HG03103 (cell line): ENCODE measurements around the gene PARL.

ENCODE experiments used
- ATAC-seq: cut with Tn5 transposase; IDR thresholded peaks from one replicate; pipeline ENCODE4 v1.9.1; 2021; ENCODE audit warnings: low read depth; ENCODE audit not compliant: unreplicated experiment

The PARL gene

DNA sequence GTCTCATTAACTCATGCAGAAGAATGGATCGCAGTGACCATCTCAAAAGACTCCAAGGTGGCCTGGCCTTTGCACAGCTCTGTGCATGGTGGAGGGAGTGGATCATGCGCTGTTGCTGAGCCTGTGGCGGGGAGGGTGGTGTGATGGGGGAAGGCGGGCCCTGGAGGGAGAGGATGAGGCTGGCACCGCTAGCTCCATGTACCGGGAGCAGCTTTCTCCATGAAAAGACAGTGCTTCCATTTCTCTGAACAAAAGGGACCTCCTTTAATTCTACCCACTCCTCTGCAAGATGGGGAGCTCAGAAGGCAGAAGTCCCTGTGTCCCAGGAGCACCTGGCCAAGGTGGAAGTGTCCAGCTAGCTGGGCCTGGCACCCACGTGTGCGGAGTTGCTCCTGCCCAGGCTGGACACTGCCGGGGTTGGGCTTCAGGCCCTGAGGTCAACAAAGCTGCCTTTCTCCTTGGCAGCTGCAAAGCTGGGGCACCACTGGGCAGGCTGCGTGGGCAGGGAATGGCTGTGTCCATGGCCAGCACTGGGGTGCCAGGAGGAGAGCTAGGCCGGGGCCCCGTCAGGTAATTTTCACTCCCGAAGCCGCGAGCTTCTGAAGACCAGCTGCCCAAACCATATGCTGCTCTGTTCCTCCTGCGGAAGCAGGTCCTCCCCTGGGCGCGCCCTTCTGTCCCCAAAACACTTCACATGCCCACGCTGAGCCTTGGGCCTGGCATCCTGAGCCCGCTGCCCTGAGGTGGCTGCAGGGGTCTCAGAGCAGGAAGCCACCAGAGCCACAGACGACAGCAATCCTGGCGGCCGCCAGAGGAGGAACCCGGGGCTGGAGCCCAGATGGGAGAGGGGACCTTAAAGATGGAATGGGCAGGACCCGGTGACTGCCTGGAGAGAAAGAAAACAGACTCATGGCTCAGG lies 65.7 kb downstream of the PARL start:
- ATAC-seq: no peak

DNA sequence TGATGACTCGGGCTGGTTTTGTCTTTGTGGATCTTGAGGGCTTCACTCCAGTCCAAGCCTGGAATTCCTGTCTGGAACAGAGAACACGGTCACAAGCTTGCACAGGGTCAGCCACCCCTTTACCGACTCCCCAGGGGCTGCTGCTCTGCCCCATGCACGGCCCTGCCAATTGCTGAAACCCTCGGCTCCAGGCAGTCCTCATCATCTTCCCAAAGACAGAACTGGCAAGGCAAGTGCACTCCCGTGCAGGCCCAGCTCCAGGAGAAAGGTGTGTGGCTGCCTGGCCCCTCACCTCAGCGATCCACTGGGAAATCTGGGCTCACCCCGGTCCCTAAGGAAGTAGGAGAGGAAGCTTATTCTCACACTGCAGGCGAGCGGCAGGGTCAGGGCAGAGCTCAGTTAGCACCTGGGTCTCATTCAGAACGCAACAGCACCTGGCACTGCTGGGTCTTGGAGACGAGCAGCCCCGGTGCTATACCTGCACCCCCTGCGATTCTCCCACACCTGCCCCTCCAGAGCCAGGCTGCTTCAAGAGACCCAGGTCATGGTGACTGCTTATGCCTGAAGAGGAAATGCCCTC lies 66.5 kb downstream of the PARL start:
- no peak for ATAC-seq

DNA sequence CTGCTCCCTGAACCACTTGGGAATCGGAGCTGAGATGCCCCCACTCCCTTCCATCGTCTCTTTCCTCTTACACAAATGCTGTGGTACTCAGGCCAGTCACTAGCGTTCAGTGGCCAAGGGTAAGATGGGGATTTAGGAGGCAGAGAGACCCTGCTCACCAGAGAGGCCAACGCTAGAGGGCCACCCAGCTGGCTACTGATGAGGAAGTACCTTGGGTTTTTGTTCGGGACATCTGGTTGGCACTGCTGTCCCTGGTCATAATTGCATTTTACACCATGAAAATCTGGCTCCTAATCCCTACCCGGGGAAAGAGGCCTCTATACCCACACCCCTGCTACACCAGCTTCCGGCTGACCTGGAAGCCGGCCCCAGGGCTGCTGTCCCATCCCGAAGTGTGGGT lies 67.0 kb downstream of the PARL start:
- ATAC-seq: no peak

DNA sequence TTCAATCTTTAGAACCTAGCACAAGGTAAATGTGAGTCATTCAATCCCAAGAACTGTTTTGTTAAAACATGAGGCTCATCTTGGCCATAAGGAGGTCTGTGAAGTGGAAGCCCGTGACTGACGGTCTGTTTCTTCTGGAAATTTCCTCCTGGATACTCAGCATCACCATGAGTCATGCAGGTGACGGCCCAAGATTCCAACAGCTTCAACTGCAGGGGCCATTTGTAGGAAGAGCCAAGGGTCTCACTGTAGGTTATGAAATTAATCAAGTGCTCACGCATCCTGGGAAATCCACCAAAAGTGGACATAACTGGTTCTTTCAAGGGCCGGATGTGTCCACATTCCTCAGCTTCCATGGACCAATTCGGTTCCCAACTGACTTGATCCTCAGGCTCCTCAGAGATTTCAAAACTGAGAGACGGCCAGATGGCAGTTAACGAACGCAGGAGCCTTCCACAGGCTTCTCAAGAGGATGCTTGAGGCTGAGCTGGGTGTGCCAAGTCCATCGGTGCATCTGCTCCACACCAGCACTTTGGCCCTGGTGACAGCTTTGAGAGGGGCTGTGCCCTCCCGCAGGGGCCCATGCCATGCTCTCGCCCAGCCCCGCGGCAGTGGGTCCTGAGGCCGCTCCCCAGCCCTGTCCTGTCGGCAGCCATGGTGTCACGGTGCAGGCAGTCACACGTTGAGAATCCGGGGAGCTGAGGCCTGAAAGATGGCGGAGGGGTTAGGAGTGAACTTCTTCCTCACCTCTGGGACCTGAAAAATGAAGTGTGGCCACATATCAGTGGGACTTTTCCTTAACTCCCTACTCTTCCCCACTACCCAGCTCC lies 67.8 kb downstream of the PARL start:
- ATAC-seq: no peak

DNA sequence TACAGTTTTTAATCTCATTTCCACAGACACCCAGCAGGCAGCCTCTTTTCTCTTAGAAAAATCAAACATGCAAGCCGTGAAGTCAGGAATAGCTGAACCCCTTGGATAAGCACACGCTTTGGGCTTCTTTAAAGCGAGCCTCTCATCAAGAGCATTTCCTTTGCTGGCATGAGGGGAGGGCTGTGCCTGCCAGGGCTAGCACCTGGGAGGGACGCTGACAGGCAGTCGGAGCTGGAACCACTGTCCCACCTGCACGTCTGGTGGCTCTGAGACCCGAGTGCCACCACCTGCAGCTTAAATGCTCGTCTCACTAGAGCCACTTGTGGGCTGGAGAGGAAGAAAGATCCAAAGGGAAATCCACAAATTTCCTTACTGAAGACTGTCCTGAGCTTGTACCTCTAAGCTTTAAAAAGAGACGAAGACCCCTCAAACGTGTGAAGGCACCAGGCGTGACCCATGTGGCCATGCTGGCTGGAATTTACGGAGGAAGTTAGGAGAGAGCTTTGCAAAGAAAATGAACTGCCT lies 68.7 kb downstream of the PARL start:
- ATAC-seq: no peak

DNA sequence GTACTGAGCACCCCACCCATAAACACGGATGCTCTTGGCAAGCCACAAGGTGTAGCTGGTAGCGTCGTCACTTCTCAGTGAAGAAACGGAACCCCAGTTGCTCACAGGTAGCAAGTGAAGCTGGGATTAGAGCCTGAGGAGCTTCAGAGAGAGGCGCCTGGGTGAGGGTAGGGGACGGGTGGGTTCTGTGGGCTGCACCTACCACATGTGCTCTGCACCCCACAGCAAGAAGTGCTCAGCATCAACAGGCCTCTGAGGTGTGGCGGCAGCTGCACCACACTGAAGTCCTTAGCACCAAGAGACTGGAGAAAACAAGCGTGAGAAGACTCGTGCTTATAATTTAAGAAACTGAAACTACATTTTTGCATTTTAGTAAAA lies 69.1 kb downstream of the PARL start:
- ATAC-seq: no peak

DNA sequence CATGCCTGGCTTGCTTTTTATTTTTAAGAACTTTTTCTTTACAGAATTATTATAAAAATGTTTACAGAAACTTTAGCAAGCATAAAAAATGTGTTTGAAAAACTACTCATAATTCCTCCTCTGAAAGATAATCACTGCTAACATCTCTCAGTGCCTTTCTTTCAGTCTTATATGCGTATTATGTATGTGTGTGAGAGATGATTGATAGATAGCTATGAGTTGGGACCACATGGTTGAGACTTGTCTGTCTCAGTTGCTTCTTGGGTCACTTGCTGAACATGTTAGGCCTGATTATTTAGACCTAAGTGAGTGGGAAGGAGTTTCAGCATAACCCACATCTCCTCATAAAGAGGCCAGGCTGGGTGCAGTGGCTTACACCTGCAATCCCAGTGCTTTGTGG lies 70.4 kb downstream of the PARL start:
- ATAC-seq: no peak

DNA sequence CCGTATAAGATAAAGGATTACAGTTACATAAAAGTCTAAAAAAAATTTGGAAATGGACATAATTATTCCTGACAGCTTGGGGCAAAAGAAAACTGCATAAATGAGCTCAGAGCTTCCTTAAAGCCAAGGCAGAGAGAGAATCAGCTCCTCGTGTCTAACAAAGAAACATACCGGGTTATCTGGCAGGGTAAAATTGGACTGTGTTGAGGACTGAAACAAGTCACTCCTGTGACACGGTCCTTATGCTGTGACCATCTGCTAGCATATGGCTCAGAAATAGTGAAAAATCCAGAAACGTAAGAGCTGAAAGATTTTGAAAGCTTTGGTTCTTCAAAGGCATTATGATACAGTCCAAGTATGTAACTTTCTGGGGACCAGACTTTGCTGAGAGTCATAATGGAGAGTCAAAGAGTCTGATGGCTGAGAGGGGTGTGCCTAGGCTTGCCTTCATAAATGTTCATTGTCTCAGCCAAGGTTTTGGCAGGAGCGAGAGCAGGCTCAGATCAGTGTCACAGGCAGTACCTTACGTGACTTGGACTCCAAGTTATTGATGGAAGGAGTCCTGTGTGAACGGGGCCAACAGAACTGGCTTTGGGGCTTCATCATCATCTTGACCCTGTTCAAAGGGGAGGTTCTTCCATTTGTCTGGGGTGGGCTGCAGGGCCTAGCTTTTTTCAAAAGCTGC lies 71.8 kb downstream of the PARL start:
- ATAC-seq: no peak

DNA sequence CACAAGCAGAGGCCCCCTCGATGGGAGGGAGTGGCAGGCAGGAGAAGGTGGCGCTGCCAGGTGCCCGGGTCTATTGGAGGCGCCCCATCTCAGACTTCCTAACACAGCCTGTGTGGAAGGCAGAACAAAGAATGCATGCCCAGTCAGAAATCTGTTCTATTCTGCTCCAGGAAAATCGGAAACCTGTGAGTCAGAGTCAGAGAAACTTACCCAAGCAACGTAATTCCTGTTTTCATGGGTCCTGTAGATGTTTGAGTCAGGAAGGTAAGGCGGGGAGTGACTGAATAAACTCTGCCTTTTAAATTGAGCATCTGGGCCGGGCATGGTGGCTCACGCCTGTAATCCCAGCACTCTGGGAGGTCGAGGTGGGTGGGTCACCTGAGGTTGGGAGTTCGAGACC lies 73.0 kb downstream of the PARL start:
- ATAC-seq: no peak

DNA sequence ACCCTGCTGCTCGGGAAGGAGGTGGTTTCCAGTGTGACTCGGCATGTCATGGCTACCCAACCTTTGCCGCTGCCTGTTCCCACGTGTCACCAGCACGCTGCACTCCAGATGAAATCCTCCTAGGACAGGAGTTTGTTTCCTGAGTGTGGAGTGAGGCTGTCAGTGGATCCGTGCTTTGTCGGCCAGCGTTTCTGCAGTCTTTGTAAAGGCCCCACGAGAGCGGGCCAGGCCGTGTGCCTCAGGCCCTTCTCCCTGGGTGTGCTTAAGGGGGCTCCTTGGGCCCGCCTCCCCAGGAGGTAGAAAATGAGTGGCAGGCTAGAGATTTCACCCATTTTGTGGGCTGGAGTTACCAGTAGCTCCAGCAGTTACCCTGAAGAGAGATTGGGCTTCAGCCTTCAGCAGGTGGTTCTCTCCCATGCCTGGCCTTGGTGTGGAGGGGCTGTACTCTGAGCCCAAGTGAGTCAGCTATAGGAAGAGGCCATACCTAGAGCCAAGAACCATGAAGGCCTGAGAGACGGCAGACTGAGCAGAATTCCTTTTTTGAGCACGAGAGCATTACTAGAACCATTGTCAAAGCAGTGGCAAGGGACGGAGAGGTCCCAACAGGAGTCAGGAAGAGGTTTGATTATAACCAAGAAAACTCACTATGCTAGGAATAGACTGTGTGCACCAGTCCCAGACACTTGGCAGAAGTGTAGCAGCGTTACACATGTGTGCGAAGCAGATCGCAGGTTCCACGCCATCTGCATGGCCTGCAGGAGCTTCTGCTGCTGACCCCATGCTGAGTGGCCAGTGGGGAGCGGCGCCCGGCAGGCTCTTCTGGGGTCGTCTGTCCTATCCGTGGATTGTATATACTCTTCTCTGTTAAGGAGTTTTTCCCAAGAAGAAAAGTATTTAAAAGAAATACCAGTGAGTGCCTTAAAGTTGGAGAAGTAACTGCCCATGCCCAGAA lies 73.8 kb downstream of the PARL start:
- no peak for ATAC-seq

DNA sequence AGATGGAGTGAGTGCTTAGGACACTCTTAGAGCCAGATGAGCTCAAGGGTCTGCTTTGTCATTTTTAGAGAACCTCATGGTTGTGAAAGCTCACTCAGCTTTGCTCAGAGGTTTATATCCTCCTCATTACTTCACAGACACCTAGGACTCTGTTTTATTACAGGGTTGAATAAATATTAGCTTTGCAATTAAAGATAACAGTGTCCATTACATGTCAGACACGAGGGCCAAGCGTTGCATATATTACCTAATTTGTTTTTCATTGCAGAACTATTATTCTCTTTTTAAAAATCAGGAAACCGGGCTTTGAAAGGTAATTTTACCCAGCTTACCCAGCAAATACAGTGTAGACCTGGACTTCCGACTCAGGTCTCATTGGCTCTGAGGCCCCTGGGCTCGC lies 75.4 kb downstream of the PARL start:
- no peak for ATAC-seq

DNA sequence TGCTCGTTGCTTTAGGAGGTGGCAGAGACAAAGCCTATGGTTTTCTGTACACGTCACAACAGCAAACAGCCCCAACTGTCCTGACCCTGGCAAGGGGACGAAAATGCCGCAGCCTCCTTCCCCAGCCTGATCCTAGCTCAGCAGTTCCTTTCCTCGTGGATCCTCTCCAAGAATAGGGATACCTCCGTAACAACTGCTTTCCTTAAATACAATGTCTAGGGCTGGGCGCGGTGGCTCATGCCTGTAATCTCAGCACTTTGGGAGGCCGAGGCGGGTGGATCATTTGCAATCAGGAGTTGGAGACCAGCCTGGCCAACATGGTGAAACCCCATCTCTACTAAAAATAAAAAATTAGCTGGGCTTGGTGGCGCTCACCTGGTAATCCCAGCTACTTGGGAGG lies 76.3 kb downstream of the PARL start:
- no peak for ATAC-seq

DNA sequence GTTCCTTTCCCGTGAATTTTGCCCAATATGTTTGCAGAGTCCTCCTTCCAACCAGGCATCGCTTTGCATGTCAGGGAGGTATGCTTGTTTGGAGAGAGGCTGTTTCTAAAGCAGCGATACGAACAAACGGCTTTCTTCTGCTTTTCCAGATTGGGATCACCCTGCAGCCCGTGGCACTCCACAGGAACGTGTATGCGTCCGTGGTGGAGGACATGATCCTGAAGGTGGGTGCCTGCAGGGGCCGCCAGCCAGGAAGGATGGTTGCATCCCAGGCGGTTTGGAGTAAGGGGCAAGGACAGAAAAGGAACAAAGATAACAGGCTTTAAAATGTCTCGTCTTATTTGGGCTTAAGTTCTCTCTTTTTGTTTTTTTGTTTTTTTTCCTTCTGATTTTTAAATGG lies 76.8 kb downstream of the PARL start:
- ATAC-seq: no peak

DNA sequence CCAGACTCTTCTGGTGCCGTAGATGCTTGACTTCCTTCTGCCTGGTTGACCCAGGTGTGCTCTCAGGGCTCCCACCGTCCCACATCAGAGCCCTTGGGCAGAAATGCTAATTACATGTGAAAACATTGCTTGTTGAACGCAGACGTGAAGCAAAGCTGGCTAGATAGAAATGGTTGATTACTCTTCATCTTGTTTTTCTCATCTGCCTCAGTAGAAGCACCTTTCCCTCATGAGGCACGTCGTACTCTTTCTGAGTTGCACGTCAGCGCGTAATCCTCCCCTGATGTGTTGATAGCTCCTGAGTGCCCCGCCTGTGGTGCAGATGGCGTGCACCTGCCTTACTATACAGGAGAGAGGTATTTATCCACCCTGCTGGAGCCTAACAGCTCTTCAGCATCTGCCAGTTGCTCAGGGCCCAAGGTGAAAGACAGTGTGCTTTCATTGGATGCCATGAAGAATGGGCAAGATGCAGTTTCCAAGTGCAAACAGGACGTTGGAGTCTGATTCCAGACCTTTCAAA lies 77.4 kb downstream of the PARL start:
- no peak for ATAC-seq

DNA sequence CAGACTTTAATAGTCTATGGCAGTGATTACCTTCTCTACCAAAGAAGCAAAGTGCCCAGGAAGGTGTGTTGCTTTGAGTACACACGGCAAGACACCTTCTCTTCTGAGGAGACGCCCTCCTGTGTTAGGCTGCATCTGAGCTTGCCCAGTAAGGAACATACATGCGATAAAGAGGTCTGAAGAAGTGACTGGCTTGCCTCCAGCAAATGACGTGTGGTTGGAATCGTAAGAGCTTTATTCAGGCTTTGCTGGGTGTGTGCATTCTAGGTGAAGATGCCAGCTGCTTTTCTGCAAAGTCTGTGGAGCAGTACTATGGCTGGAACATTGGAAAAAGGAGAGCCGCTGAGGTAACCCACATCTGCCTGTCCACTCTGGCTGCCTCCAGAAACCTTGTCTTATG lies 81.7 kb downstream of the PARL start:
- no peak for ATAC-seq

DNA sequence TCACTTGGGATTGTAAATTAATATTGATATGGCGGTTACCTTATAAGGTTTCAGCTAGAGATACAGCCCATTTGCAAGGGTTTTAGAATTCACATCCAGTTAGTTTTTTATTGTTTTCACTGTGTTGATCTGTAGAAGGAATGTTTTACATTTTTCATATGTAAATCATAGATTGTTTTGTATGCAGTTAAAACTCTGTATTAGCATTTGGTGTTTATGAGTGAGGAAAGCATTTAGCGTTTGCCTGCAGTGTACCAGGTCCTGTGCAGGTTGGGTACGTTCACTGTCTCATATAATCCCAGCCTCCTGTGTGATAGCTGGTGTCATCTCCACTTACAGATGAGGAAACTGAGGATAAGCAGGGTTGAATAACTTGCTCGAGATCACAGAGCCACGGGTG lies 83.1 kb downstream of the PARL start:
- ATAC-seq: no peak

DNA sequence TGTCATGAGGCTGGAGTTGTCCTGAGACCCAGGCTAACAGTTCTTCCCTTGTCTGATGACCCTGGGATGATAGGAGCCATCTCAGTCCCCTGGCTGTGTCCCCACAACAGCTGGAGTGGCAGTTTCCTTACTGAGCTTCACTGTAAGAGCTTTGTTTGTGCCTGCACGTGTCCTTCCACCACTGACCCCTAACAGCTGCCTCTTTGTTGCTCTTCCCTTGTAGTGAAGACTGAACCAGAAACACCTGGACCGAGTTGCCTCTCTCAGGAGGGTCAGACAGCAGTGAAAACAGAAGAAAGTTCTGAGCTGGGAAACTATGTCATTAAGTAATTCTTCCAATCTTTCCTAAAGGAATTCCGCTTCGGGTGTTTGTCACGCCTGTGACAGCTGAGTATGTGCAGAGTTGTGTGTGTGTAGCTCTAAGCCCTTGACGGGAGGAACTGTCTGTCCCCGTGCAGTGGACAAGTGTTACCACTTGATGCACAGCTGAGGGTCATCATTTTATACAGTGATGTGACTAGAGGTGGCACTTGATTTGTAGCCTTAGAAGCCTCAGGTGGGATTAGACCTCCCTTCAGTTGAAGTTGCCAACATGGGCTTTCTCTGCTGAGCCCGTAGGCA lies 84.3 kb downstream of the PARL start:
- no peak for ATAC-seq

DNA sequence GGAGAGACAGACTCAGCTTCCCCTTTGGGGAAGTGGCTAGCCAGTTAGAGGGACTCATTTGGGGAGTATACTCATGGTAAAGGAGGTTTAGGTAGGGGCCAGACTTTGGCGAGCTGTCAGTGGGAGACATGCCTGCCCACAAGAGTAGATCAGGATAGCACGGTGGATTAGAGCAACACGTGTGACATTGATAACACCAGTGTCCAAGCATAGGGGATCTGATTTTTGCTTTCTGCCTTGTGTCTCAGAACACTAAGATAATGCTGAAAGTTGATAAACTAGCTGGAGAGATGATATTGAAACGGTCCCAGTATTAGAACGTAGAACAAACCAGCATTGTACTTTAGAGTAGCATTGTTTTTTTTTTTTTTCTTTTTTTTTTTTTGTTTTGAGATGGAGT lies 85.2 kb downstream of the PARL start:
- no peak for ATAC-seq

DNA sequence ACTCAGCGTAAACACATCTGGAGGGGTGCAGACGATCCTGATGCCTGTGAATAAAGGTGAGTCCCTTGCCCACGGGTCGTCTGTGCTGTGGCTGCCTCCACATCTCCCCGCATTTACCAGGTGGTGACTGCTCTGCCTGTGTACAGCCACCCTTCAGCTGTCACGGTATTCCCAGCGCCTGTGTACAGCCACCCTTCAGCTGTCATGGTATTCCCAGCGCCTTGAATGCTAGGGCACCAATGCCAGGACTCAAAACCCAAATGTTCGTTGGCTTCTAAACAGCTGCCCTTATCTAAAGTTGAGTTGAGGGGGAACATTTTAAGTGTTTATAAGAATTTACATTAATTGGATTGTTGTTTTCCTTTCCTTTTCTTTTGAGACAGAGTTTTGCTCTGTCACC lies 86.7 kb downstream of the PARL start:
- no peak for ATAC-seq
